Measurements from ENCODE around the gene USP24.

USP24 gene

DNA sequence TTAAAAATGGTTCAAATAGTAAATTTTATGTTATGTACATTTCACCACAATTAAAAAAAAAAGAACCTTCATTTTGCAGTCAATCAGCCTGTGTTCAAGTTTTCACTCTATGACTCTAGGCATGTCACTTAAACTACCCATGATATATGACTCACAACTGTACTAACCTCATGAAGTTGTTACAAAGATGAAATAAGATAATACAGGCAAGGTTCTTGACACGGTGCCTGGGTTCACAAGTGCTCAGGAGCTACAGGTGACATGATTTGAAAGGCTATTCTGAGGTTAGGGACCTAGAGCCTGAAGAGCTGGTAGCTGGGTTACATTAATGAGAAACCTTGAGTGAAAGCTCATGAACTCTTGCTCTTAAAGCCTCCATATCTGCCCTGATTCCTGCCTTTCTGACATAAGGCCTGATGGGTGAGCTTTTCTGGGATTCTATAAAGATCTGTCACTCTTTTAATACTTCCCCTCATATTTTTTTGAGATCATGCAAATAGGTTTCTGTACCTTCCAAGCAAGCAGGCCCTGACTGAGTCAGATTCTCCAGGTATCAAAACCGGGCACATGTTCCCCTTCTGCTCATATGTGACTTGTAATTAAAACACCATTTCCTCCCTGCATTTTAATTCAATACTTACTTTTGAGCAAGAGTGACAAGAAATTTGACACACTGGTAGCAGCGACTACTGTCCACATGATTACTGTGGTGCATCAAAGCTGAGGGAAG is 141.8 kb downstream of the USP24 start:
- Histone ChIP-seq H3K27ac (ENCODE audit: low read depth, low read length) (no peak overlapping the region), H3F3A (ENCODE audit: control insufficient read depth, insufficient read depth) (no peaks in the 10 kb centered on the region), H3K9me3 (ENCODE audit: control insufficient read depth, insufficient read depth, low read length) (no peaks in the 10 kb centered on the region), H4K20me1 (ENCODE audit: control insufficient read depth, insufficient read depth, low read depth, low read length) (no peaks in the 10 kb centered on the region), H3K36me3 (ENCODE audit: control insufficient read depth, low read length) (peaks cover 91% of the 10 kb centered on the region), H3K4me3 (ENCODE audit: low read length) (no peak overlapping the region), H3K9me2 (replicated peaks; ENCODE audit: control insufficient read depth, low read length) (no peaks in the 10 kb centered on the region), H3K79me2 (ENCODE audit: control insufficient read depth, low read length) (no peaks in the 10 kb centered on the region), H3K27me3 (ENCODE audit: control insufficient read depth, low read length) (no peaks in the 10 kb centered on the region), H3K4me2 (ENCODE audit: low read length) (no peak overlapping the region), H3K4me1 (ENCODE audit: control insufficient read depth, low read length) (no peaks in the 10 kb centered on the region)
- TF ChIP-seq EZH2phosphoT487 (IDR thresholded peaks at IDR 0.05; ENCODE audit: borderline replicate concordance, low read length): no peak
- TF ChIP-seq CTCF (IDR thresholded peaks at IDR 0.05; ENCODE audit: low read depth, low read length, poor library complexity, severe bottlenecking): no peak

DNA sequence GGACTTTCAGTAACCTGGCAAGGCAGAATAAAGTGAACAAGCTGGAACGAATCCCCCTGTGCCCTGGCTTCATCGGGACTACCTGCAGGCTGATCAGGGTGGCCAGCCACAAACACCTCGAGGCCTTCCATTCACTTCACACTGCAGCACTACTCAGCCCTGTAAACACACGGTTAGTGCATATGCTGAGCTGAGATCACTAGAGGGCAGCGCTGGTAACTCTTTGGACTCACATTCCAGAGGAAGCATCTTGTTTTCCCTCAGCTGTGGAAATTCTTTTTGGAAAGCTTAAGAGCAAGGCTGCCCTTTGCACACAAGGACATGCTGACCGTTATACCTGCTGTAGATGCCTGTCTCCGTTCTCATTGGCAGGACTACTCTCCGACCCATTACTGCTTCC is 143.7 kb downstream of the USP24 start:
- H3K4me2 ChIP-seq (ENCODE audit: low read length): no peak overlapping the region
- peaks cover 91% of the 10 kb centered on the region for H3K36me3 ChIP-seq (ENCODE audit: control insufficient read depth, low read length)
- no peaks in the 10 kb centered on the region for H3F3A ChIP-seq (ENCODE audit: control insufficient read depth, insufficient read depth)
- H3K9me3 ChIP-seq (ENCODE audit: control insufficient read depth, insufficient read depth, low read length): no peaks in the 10 kb centered on the region
- no peak overlapping the region for H3K4me3 ChIP-seq (ENCODE audit: low read length)
- TF ChIP-seq EZH2phosphoT487 (IDR thresholded peaks at IDR 0.05; ENCODE audit: borderline replicate concordance, low read length): no peak
- TF ChIP-seq CTCF (IDR thresholded peaks at IDR 0.05; ENCODE audit: low read depth, low read length, poor library complexity, severe bottlenecking): peak; percentile 71
- no peaks in the 10 kb centered on the region for H4K20me1 ChIP-seq (ENCODE audit: control insufficient read depth, insufficient read depth, low read depth, low read length)
- H3K4me1 ChIP-seq (ENCODE audit: control insufficient read depth, low read length): no peaks in the 10 kb centered on the region
- no peaks in the 10 kb centered on the region for H3K27me3 ChIP-seq (ENCODE audit: control insufficient read depth, low read length)
- no peak overlapping the region for H3K27ac ChIP-seq (ENCODE audit: low read depth, low read length)
- H3K79me2 ChIP-seq (ENCODE audit: control insufficient read depth, low read length): no peaks in the 10 kb centered on the region
- H3K9me2 ChIP-seq (replicated peaks; ENCODE audit: control insufficient read depth, low read length): no peaks in the 10 kb centered on the region

DNA sequence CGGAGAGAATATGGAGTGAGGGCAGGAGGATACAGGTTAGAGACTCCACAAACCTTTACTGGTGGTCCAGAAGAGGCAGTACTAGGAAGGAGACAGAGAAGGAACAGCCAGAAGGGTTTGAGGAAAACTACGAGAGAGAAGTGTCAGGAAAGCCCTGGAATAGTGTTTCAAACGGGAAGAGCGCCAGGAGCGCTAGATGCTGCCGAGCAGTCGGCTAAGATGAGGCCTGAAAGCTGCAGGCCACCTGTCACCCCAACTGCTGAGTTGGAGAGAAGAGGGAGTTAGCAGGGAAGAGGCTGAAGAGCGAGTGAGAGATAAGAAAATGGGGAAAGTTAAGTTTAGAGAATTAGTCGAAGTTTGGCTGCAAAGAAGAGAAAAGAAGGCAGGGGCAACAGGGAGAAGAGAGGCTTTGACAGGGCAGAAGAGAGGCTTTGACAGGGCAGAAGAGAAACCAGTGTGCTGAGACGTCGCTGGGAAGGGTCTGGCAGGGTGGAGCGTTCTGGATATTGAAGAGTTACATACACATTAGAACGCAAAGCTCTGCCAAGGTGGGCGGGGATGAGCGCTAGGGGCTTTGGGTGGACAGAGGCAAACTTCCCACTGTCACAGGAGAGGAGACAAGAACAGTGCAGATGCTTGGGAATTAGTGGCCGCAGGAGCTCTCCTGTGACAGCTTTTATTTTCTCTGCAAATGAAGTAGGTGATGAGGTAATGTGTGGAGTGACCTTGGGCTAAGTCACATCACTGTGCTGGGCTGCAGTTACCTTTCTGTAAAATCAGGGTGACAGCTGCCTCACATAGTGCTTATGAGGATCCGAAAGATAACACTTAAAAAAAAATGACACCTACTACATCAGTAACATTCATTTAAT is 144.6 kb downstream of the USP24 start:
- no peaks in the 10 kb centered on the region for H4K20me1 ChIP-seq (ENCODE audit: control insufficient read depth, insufficient read depth, low read depth, low read length)
- H3F3A ChIP-seq (ENCODE audit: control insufficient read depth, insufficient read depth): no peaks in the 10 kb centered on the region
- no peaks in the 10 kb centered on the region for H3K4me1 ChIP-seq (ENCODE audit: control insufficient read depth, low read length)
- no peaks in the 10 kb centered on the region for H3K9me3 ChIP-seq (ENCODE audit: control insufficient read depth, insufficient read depth, low read length)
- H3K9me2 ChIP-seq (replicated peaks; ENCODE audit: control insufficient read depth, low read length): no peaks in the 10 kb centered on the region
- no peak overlapping the region for H3K4me2 ChIP-seq (ENCODE audit: low read length)
- H3K79me2 ChIP-seq (ENCODE audit: control insufficient read depth, low read length): no peaks in the 10 kb centered on the region
- TF ChIP-seq EZH2phosphoT487 (IDR thresholded peaks at IDR 0.05; ENCODE audit: borderline replicate concordance, low read length) (no peak), CTCF (IDR thresholded peaks at IDR 0.05; ENCODE audit: low read depth, low read length, poor library complexity, severe bottlenecking) (no peak)
- no peak overlapping the region for H3K4me3 ChIP-seq (ENCODE audit: low read length)
- H3K36me3 ChIP-seq (ENCODE audit: control insufficient read depth, low read length): peaks cover 84% of the 10 kb centered on the region
- no peaks in the 10 kb centered on the region for H3K27me3 ChIP-seq (ENCODE audit: control insufficient read depth, low read length)
- H3K27ac ChIP-seq (ENCODE audit: low read depth, low read length): no peak overlapping the region

Measured in DOHH2 (cell line).